Mammary epithelial cell (primary cell): ENCODE data around the gene APOL6.

ENCODE experiments used
- CTCF ChIP-seq, 2 donors: IDR thresholded peaks in 1 of 2; conservative IDR thresholded peaks in 1 of 2; 2 replicates each; pipeline ENCODE4 v1.5.1; 2011 to 2012; ENCODE audit warnings: inconsistent platforms in 2 of 2, low read length in 2 of 2, mild to moderate bottlenecking in 2 of 2, control low read depth in 1 of 2, low read depth in 1 of 2; ENCODE audit not compliant: insufficient read depth in 1 of 2; ENCODE audit errors: extremely low read depth in 1 of 2
- EZH2 ChIP-seq: IDR thresholded peaks from 2 replicates; pipeline ENCODE4 v1.6.1; 2012; ENCODE audit warnings: low read length, inconsistent platforms, borderline replicate concordance

- no peak for TF ChIP-seq CTCF (conservative IDR thresholded peaks at IDR 0.05 in 1 of 2, IDR thresholded peaks at IDR 0.05 in 1 of 2; ENCODE audit: extremely low read depth in 1 of 2, insufficient read depth in 1 of 2, low read depth in 1 of 2, low read length in 2 of 2)
- no peak for TF ChIP-seq EZH2
These were observed 35.3 kb upstream of the APOL6 start for GRCh38 chr22:35612903-35613302.
